Hepatocyte (in vitro differentiated cells): ENCODE data around the gene SHC4.

Source experiments
- CTCF ChIP-seq: fragments of 200-600 bp; sonication (generic); IDR thresholded peaks from 2 replicates; pipeline ENCODE4 v1.5.1; 2016; ENCODE audit warnings: antibody characterized with exemption, mild to moderate bottlenecking; ENCODE audit not compliant: poor library complexity
- EZH2 ChIP-seq: fragments of 200-600 bp; sonication (generic); IDR thresholded peaks from 2 replicates; pipeline ENCODE4 v1.6.1; 2016; ENCODE audit warnings: antibody characterized with exemption, mild to moderate bottlenecking, borderline replicate concordance
- EZH2phosphoT487 ChIP-seq: fragments of 200-600 bp; sonication (generic); IDR thresholded peaks from one replicate; pipeline ENCODE4 v1.6.1; 2018; ENCODE audit warnings: antibody characterized with exemption, mild to moderate bottlenecking, low read depth, moderate library complexity; ENCODE audit not compliant: unreplicated experiment, severe bottlenecking

DNA sequence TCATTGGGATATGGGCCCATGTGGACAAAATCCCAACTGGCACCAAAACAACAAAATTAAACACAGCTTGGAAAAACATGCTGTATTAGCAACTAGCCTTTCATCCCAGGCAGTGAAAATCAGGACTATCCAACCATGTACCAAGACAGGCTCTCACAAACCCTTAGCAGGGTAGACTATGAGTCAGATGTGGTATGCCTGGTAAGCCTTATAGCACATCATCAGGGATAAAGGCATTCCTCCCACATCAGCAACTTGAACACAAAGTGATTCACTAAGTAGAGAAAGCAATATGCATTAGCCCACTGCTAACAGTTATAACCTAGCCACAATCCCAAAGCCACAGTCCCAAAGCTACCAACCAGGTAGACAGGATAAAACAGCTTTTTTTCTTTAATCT lies 160.9 kb downstream of the SHC4 start:
- TF ChIP-seq CTCF, result no peak
- TF ChIP-seq EZH2, result no peak
- no peak for TF ChIP-seq EZH2phosphoT487
